Measurements from ENCODE around the gene STON2.
"Not testable (repeated sequence)": the region's sequence is repeated elsewhere in the genome, so short reads cannot be mapped to it uniquely, and the experiment has no call there.

STON2 gene

DNA sequence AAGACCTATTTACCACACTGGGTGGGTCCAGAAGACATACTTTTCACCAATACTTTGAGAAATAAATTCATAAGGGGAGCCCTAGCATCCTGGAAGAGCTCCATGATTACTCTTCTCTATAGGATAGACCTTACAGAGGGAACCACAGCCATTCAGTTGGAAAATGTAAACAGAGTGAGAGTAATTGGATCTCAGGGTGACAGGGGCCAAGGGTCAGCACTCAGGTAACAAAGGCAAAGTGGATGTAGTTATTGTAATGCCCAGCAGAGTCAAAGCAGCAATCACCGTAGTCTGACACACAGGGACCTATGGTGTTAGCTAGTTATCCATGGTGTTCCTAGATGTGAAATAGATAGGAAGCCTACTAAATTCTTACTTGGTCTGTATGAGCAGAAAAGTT, 168.6 kb downstream of the STON2 start:
- no peak overlapping the region for H3K4me3 ChIP-seq (ENCODE audit: low read depth, low read length)

DNA sequence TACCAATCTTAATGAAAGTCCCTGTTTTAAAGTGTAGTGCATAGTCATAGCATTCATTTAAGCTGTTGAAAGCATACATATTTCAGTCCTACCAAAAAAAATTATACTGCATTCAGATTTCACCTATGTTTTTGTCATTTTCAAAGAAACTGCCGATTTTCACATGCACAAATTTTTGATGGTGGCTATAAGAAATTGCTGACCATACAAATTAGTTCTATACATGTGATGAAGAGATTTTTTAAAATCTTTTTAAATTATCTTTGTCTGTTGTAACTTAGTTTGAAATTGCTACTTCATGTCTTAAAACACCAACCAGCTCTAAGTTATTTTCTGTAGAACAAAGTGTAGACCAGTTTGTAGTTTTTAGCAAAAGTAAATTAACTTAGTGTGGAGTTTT, 175.9 kb downstream of the STON2 start:
- H3K4me3 ChIP-seq (ENCODE audit: low read depth, low read length), result no peak overlapping the region

DNA sequence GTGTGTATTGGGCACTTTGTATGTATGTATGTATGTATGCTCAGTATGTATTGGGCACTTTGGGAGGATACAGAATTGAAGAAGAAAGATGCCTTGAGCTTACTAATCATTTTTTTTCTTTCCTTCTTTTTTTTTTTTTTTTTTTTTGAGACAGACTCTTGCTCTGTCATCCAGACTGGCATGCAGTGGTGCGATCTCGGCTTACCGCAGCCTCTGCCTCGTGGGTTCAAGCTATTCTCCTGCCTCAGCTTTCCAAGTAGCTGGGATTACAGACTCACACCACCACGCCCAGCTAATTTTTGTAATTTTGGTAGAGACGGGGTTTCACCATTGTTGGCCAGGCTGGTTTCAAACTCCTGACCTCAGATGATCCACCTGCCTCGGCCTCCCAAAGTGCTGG, 176.3 kb downstream of the STON2 start:
- not testable (repeated sequence) for H3K4me3 ChIP-seq (ENCODE audit: low read depth, low read length)

DNA sequence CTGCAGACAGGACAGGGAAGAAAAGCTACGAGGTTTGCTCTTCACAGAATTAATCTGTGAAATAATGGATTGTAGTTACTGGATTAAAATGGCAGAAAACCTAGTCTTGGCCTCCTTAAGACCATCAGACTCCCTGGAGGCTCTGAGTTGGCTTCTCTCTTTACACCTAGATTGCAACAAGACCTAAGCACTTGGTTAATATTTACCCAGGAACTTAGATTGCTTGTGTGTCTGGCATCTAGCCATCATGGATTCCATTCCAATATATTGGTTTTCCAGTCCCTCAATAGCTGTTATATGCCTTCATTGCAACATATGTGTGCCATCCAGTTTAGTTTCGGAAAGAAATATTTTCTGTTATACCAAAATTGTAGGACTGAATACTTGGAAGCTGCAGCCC, 177.4 kb downstream of the STON2 start:
- no peak overlapping the region for H3K4me3 ChIP-seq (ENCODE audit: low read depth, low read length)

DNA sequence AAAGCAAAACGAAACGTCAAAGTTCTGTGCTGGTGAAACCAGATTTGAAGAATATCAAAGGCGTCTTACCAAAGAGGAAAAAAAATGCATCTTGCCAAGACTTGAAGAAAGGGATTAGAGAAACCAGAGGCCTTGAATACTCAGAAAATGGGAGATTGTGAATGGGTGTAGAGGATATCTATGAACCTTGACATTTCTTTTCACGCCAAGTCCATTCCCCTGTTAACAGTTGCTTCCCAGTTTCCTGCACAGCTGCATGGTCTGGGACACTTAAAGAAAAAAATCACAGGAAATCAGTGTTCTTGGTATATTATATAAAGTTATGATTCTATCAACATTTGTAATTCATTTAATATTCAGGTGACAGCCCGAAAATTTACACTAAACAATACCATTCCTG, 178.0 kb downstream of the STON2 start:
- H3K4me3 ChIP-seq (ENCODE audit: low read depth, low read length), result no peak overlapping the region

DNA sequence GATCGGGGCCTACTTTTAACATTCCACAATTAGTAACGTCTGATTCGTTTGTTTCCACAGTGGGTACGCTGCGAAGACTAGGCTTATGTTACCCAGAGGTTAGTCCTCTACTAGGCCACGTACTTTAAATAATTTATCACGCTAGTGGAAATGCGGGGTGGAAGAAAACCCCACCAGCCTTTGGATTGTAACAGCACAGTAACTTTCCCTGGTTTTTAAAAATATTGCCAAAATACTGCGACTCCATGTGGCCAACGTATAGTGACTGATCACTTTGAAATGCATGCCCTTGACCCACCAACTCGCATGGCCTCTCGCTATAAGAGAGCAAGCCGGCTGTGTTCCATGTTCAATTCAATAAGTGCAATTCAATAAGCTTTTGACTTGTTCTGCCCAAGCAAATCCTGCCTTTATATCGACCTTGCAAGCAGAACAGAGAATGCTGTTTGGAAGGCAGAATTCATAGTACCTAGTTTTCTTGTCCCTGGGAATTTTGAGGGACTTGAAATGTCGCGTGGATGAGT, 178.5 kb downstream of the STON2 start:
- peak overlapping the region; percentile 84 for H3K4me3 ChIP-seq (ENCODE audit: low read depth, low read length)

DNA sequence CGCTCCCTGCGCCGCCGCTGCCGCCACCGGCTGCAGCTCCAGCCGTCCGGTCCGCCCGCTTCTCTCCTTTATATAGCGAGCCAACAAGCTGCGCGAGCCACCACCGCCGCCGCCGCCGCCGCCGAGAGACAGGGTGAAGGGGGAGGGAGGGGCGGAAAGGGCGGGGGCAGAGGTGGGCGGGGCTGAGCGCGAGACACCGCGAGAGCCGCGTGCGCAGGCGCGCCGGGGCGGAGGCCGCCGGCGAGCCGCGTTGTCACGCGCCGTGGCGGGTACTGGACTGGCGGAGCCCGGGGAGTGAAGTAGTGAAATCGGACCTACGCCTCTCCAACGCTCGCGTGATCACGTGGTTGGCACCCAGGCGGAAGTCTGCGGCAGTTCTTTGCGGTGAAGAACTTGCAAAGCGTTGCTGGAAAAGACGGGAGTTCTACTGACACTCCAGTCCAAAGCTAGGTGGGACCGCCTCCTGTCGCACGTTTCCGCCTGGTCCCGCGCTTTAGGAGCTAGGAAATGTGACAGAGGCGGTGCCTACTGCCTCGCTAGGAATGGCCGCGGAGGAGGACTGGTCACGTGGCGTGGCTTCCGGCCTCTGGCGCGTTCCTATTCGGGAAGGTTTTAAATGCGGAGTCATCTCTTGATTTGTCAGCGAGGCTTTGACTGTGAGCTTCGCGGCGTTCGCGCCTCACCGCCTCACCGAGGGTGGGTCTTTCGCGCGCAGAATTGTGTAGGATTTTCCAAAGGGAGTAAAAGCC, 179.1 kb downstream of the STON2 start, which contains the start of gene GTF2A1:
Gene GTF2A1 (minus strand): TSS at position 130 of the 749 bp plus-strand sequence. CDS start 441 bp downstream, outside the sequence.
- H3K4me3 ChIP-seq (ENCODE audit: low read depth, low read length), result peak within 1 kb of the TSS; percentile 95

DNA sequence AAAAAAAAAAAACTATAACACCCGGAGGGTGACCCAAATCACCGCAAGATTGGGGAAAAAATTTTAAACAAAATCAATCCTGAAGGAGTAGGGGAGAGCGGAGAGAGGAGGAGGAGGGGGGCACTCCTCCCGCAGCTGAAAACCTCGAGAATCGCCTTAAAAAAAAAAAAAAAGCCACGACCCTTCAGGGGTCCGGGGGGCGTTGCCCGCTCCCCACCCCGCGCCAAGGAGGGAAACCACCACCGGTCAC, 179.6 kb downstream of the STON2 start:
- peak overlapping the region; percentile 79 for H3K4me3 ChIP-seq (ENCODE audit: low read depth, low read length)

DNA sequence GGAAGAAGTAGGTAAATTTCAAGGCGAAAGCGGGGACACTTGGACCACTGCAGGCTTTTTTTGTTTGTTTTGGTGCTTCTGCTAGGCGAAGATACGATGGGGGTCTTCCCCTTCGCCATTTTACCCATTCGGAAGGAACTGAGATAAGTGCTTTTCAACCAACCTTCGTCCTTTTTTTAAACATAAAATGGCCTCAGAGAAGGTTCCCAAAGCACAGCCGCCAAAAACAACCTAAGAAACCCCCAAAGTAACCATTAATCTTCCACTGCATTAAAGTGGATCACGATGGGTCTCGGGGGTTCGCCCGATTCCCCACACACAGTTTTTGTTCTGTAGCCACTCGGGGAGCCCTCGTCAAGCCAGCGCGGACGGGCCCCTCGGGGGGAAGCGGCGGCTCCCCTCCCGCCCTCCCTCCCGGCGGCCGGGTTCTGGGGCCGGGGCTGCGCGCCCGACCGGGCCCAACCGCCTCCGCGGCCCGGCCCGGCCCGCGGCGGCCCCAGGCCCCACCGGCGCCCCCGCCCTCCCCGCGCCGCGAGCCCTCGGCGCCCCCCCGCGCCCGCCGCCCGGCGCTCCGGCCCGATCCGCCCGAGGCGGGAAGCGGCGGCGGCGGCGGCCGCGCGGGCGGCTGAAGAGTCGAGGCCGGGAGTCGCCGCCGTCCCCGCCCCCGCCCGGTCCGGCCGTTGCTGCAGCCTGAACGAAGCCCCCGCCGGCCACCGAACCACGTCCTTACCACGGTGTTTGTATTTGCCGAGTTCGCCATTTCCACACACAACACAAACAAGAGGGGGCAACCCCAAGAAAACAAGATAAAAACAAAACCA, 180.2 kb downstream of the STON2 start:
- peak overlapping the region; percentile 95 for H3K4me3 ChIP-seq (ENCODE audit: low read depth, low read length)

DNA sequence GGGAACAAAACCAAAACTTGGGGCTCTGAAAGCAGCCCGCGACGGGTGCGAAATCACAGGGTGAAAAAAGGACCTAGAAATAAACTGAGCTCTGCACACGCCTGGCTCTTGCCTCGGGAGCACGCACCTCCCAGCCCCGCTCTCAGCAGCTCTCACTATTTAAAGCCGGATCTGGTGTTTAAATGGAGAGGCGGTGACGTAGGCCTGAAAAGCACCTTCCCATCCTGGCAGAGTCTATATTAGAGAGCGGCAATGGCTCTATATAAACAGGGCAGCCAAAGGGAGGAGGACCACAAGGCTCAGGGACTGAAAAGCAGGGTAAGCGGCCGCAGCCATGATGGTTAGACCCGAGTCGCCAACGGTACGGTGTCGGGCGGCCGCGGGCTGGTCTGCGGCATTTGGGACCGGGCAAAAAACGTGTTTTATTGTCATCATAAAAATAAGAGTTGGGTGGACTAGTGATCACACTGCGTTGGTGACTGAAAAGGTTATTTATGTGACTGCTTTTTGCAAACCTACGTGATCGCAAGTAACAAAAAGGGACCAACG, 180.8 kb downstream of the STON2 start:
- peak overlapping the region; percentile 95 for H3K4me3 ChIP-seq (ENCODE audit: low read depth, low read length)

DNA sequence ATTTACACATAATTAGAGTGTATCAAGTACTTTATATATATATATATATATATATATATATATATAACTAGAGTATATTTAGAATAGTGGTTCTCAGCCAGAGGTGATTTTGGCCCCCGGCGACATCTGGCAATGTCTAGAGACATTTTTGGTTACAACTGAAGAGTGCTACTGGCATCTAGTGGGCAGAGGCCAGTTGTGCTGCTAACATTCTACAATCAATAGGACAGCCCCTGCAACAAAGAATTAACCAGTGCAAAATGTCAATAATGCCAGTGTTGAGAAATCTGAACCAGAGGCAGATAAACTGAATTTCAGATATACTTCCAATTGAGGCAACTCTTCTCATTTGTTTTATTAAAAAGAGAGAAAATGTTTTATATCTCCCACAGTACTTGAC, 188.3 kb downstream of the STON2 start:
- H3K4me3 ChIP-seq (ENCODE audit: low read depth, low read length), result no peak overlapping the region
